D341Med (cell line): ENCODE data around the gene EEF1G.
"Not testable (repeated sequence)": the region's sequence is repeated elsewhere in the genome, so short reads cannot be mapped to it uniquely, and the experiment has no call there.

Experiments
- DNase-seq: peaks from one replicate; pipeline ENCODE4 v3.0.0; 2012; ENCODE audit warnings: low spot score

Gene EEF1G

GRCh38 chr11:62603072-62603408 is 29.3 kb upstream of the EEF1G start:
- DNase-seq = no peak

- DNase-seq = peak; percentile 83
Measured at GRCh38 chr11:62602141-62603071, 28.7 kb upstream of the EEF1G start.

- DNase-seq = peak; percentile 93
Measured at GRCh38 chr11:62601372-62602140, 27.9 kb upstream of the EEF1G start, which contains the start of gene MTA2. Gene MTA2 (minus strand): TSS chr11:62601865. CDS start chr11:62601450, 415 bp downstream.

- no peak for DNase-seq
Measured at GRCh38 chr11:62601122-62601371, 27.4 kb upstream of the EEF1G start.

- no peak for DNase-seq
Measured at GRCh38 chr11:62600367-62601121, 26.9 kb upstream of the EEF1G start.

- DNase-seq = no peak
Measured at GRCh38 chr11:62599901-62600300, 26.2 kb upstream of the EEF1G start.

GRCh38 chr11:62599069-62599696 is 25.5 kb upstream of the EEF1G start:
- peak; percentile 93 for DNase-seq

GRCh38 chr11:62595124-62595523 is 21.4 kb upstream of the EEF1G start:
- DNase-seq = no peak

- DNase-seq = peak; percentile 70
Measured at GRCh38 chr11:62593434-62594044, 19.8 kb upstream of the EEF1G start.

- DNase-seq = no peak
Measured at GRCh38 chr11:62592989-62593421, 19.3 kb upstream of the EEF1G start.

- DNase-seq = no peak
Measured at GRCh38 chr11:62592146-62592815, 18.6 kb upstream of the EEF1G start.

GRCh38 chr11:62591448-62592145 is 17.9 kb upstream of the EEF1G start, which contains the start of gene TUT1:
Gene TUT1 (minus strand): TSS chr11:62591523. CDS start chr11:62591485, 38 bp downstream.
- DNase-seq = peak; percentile 88

- no peak for DNase-seq
Measured at GRCh38 chr11:62588966-62589637, 15.4 kb upstream of the EEF1G start.

GRCh38 chr11:62585356-62585755 is 11.7 kb upstream of the EEF1G start:
- DNase-seq = not testable (repeated sequence)

- DNase-seq = not testable (repeated sequence)
Measured at GRCh38 chr11:62581735-62582134, 8.0 kb upstream of the EEF1G start.

GRCh38 chr11:62580959-62581715 is 7.4 kb upstream of the EEF1G start:
- DNase-seq = no peak

GRCh38 chr11:62579252-62579651 is 5.6 kb upstream of the EEF1G start:
- no peak for DNase-seq

GRCh38 chr11:62578541-62578940 is 4.8 kb upstream of the EEF1G start:
- DNase-seq = no peak
